HCT116 (cell line): ENCODE results near the gene LDLRAD4. TPM values are rescaled to one million over a fixed set of nuclear protein-coding genes. Genes with fewer than 3 reads are reported as not detected.

ENCODE experiments used
- ATAC-seq: fragments of 200-7000 bp; cut with Tn5 transposase; 2 replicates; pipeline ENCODE4 v1.9.1; 2020; ENCODE audit warnings: mild to moderate bottlenecking, moderate library complexity
- BruUV-seq: library from RNA; stranded (reverse); fragments of 400-500 nt; replicated peaks from 2 replicates; lab custom pipeline; 2021; lab: Mats Ljungman, UMichigan
- CTCF ChIA-PET: fragments of 300-600 bp; sonication (Branson Sonifier 250); formaldehyde crosslinking; loops from one replicate; lab custom pipeline; 2021; ENCODE audit warnings: antibody characterized with exemption; lab: Charles Lee
- POLR2A ChIA-PET: fragments of 300-600, 350-600 bp; sonication (Branson Sonifier 250); formaldehyde crosslinking; loops from one replicate; lab custom pipeline; 2021; ENCODE audit warnings: antibody characterized with exemption; lab: Charles Lee
- RAD21 ChIA-PET, 2 experiments: fragments of 300-600 bp; sonication (Branson Sonifier 250); formaldehyde crosslinking; loops; one replicate each; lab custom pipeline; 2023; ENCODE audit warnings: low total read pairs in 2 of 2; ENCODE audit not compliant: uncharacterized antibody in 2 of 2, unreplicated experiment in 2 of 2, low non-redundant PET in 1 of 2; lab: Charles Lee
- DNase-seq: peaks from one replicate; pipeline ENCODE4 v3.0.0-alpha.2; 2010; ENCODE audit warnings: low read depth, low spot score
- H2AFZ ChIP-seq: fragments of 200-600 bp; shearing (Covaris generic), sonication (generic); 2 replicates; pipeline ENCODE4 v1.6.1; 2017; ENCODE audit warnings: low read depth, mixed run types, mixed read lengths, antibody characterized with exemption, low read length; ENCODE audit not compliant: poor library complexity, severe bottlenecking
- H3K27ac ChIP-seq: 2 replicates; pipeline ENCODE4 v1.5.1; 2012; ENCODE audit warnings: low read depth, low read length
- H3K27me3 ChIP-seq: fragments of 200-600 bp; sonication (generic); 2 replicates; pipeline ENCODE4 v1.6.1; 2016; ENCODE audit warnings: mixed run types, low read length, mixed read lengths; ENCODE audit not compliant: insufficient read depth
- H3K36me3 ChIP-seq, 2 experiments: fragments of 200-500 bp in 1 of 2; fragments of 200-600 bp in 1 of 2; sonication (Bioruptor generic) in 1 of 2; sonication (generic) in 1 of 2; 2 replicates each; pipeline versions ENCODE4 v1.5.1 to v1.6.1; 2014 to 2016; ENCODE audit warnings: low read length in 2 of 2, inconsistent platforms in 1 of 2, mixed read lengths in 1 of 2, mixed run types in 1 of 2; ENCODE audit not compliant: insufficient read depth in 2 of 2, control insufficient read depth in 1 of 2
- H3K4me1 ChIP-seq, 2 experiments: fragments of 200-600 bp in 1 of 2; sonication (generic) in 1 of 2; 2 replicates each; pipeline versions ENCODE4 v1.5.1 to v1.6.1; 2012 to 2017; ENCODE audit warnings: low read length in 2 of 2, inconsistent platforms in 1 of 2, mild to moderate bottlenecking in 1 of 2, mixed read lengths in 1 of 2, mixed run types in 1 of 2, moderate library complexity in 1 of 2; ENCODE audit not compliant: insufficient read depth in 2 of 2, control insufficient read depth in 1 of 2
- H3K4me2 ChIP-seq: fragments of 200-600 bp; sonication (generic); 2 replicates; pipeline ENCODE4 v1.6.1; 2017; ENCODE audit warnings: mixed run types, low read length, mixed read lengths
- H3K4me3 ChIP-seq, 2 experiments: fragments of 200-600 bp in 1 of 2; sonication (generic) in 1 of 2; replicated peaks in 1 of 2; 2 replicates each; pipeline ENCODE4 v1.5.1; 2011 to 2016; ENCODE audit warnings: low read length in 2 of 2, control low read depth in 1 of 2, low read depth in 1 of 2, mild to moderate bottlenecking in 1 of 2, mixed read lengths in 1 of 2, mixed run types in 1 of 2
- H3K79me2 ChIP-seq: fragments of 200-600 bp; sonication (generic); 2 replicates; pipeline ENCODE4 v1.6.1; 2017; ENCODE audit warnings: mild to moderate bottlenecking, mixed run types, low read length, moderate library complexity, mixed read lengths; ENCODE audit not compliant: insufficient read depth
- H3K9ac ChIP-seq: fragments of 200-600 bp; sonication (generic); 2 replicates; pipeline ENCODE4 v1.6.1; 2016; ENCODE audit warnings: low read length, mixed read lengths
- H3K9me2 ChIP-seq: fragments of 200-600 bp; sonication (generic), shearing (Covaris generic); 2 replicates; pipeline ENCODE4 v1.6.1; 2017; ENCODE audit warnings: mixed run types, mild to moderate bottlenecking, moderate library complexity; ENCODE audit not compliant: insufficient read depth
- H3K9me3 ChIP-seq, 2 experiments: fragments of 200-500 bp in 1 of 2; fragments of 200-600 bp in 1 of 2; sonication (Bioruptor generic) in 1 of 2; sonication (generic) in 1 of 2; 2 replicates each; pipeline ENCODE4 v1.6.1; 2014 to 2017; ENCODE audit warnings: low read length in 2 of 2, mixed read lengths in 2 of 2, inconsistent platforms in 1 of 2, low read depth in 1 of 2, mild to moderate bottlenecking in 1 of 2, mixed run types in 1 of 2, moderate library complexity in 1 of 2; ENCODE audit not compliant: control insufficient read depth in 1 of 2, insufficient read depth in 1 of 2
- H4K20me1 ChIP-seq: fragments of 200-600 bp; sonication (generic), shearing (Covaris generic); 2 replicates; pipeline ENCODE4 v1.6.1; 2017; ENCODE audit warnings: mixed run types, mild to moderate bottlenecking, moderate library complexity; ENCODE audit not compliant: insufficient read depth
- ATF3 ChIP-seq: IDR thresholded peaks from 2 replicates; pipeline ENCODE4 v1.6.1; 2012
- EGR1 ChIP-seq: IDR thresholded peaks from 2 replicates; pipeline ENCODE4 v1.6.1; 2012; ENCODE audit warnings: low read depth
- ELF1 ChIP-seq: IDR thresholded peaks from 2 replicates; pipeline ENCODE4 v1.6.1; 2012; ENCODE audit warnings: low read depth, borderline replicate concordance
- FOSL1 ChIP-seq: IDR thresholded peaks from 2 replicates; pipeline ENCODE4 v1.6.1; 2012; ENCODE audit warnings: low read depth
- JUND ChIP-seq: IDR thresholded peaks from 2 replicates; pipeline ENCODE4 v1.6.1; 2012
- POLR2A ChIP-seq: IDR thresholded peaks from 2 replicates; pipeline ENCODE4 v1.7.0; 2011; ENCODE audit warnings: borderline replicate concordance; ENCODE audit not compliant: insufficient read depth, insufficient read length; ENCODE audit errors: extremely low read depth
- RAD21 ChIP-seq: IDR thresholded peaks from 2 replicates; pipeline ENCODE4 v1.6.1; 2012; ENCODE audit warnings: low read depth, mild to moderate bottlenecking
- SIN3A ChIP-seq: IDR thresholded peaks from 2 replicates; pipeline ENCODE4 v1.6.1; 2012; ENCODE audit warnings: low read depth
- SP1 ChIP-seq: IDR thresholded peaks from 2 replicates; pipeline ENCODE4 v1.6.1; 2012; ENCODE audit warnings: low read depth
- YY1 ChIP-seq: IDR thresholded peaks from 2 replicates; pipeline ENCODE4 v1.6.1; 2011; ENCODE audit warnings: low read length, low read depth, moderate library complexity, mild to moderate bottlenecking; ENCODE audit not compliant: insufficient replicate concordance; ENCODE audit errors: extremely low read depth
- ZNF274 ChIP-seq: fragments of 200-500 bp; sonication (Bioruptor generic); IDR thresholded peaks from 2 replicates; pipeline ENCODE4 v1.6.1; 2014; ENCODE audit warnings: mild to moderate bottlenecking, low read depth, low read length, inconsistent platforms
- intact Hi-C: fragments of 100-400 bp; cut with micrococcal nuclease; formaldehyde crosslinking; loops from 2 replicates; pipeline ENCODE4 v1.10.0; 2022
- total RNA-seq: library from RNA; stranded (reverse); gene quantifications from one replicate; pipeline ENCODE4 v1.2.1, GENCODE V29; 2021; ENCODE audit not compliant: unreplicated experiment

LDLRAD4 gene
- total RNA-seq, 1 experiment from 2014 or later, result 1.2 TPM

DNA sequence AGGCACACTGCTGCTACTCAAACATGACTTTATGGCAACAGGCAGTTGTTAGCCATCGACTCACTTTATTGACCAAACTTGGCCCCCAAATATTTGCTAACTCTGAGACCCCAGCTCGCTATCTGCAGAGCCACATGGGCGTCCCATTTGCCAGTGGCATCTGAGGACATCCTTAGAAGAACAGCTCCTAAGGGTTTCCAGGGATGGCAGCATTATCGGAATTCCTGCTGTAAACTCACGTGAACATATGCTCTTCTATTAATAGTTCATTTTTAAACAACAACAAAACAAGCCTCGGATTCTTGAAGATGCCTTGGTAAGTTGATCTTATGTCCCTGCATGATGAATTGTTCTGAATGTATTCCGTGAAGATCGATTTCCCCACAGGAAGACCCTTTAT, 181.0 kb downstream of the LDLRAD4 start:
- H3K27me3 ChIP-seq, result no peaks in the 10 kb centered on the region
- no peaks in the 10 kb centered on the region for H3K79me2 ChIP-seq
- no peak for DNase-seq
- TF ChIP-seq ELF1 (no peak), FOSL1 (no peak), ATF3 (no peak), ZNF274 (no peak), SP1 (no peak), RAD21 (no peak), YY1 (no peak), JUND (no peak), EGR1 (no peak), SIN3A (no peak), POLR2A (no peak)
- H2AFZ ChIP-seq, result no peak overlapping the region
- RAD21 ChIA-PET, result no interaction called here
- H3K36me3 ChIP-seq, result no peaks in the 10 kb centered on the region
- intact Hi-C loops, result no loop called here
- POLR2A ChIA-PET, result no interaction called here
- H3K9me2 ChIP-seq, result no peaks in the 10 kb centered on the region
- no peaks in the 10 kb centered on the region for H4K20me1 ChIP-seq
- H3K9ac ChIP-seq, result no peak overlapping the region
- no peaks in the 10 kb centered on the region for H3K9me3 ChIP-seq
- no TSS peak for BruUV-seq
- ATAC-seq, result no peak
- H3K4me3 ChIP-seq, result no peak overlapping the region
- no peaks in the 10 kb centered on the region for H3K4me1 ChIP-seq
- CTCF ChIA-PET, result no interaction called here
- no peak overlapping the region for H3K4me2 ChIP-seq
- no peak overlapping the region for H3K27ac ChIP-seq

DNA sequence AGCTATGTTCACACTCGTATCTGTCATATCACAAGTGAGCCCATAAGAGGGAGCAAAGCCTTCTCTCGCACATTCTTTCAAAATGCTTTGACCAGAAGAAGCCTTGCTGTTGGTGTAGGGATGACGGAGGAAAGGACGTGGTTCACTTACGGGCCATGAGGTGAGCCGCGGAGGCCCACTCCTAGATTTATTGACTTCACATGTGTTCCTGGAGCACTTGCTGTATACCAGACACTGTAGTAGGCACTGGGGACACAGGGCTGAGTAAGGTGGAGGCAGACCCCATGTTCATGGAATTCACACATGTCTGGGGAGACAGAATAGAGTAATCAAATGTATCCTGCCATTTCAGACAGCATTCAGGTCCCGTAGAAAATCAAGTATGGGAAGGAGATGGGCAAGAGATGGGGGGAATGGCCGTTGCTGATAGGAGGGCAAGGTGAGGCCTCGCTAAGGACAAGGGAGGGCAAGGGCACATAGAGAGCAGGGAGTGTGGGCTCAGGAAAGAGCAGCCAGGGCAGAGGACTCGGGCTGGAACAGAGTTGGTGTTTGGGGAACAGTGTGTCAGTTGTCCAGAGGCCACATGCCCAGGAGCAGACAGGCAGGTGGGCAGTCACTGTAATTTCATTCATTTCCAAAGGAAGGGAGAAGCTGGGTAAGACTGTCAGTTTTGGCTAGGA, 182.2 kb downstream of the LDLRAD4 start:
- Histone ChIP-seq H3K4me2 (no peak overlapping the region), H3K27ac (no peak overlapping the region), H3K9me2 (no peaks in the 10 kb centered on the region), H3K4me3 (no peak overlapping the region), H3K36me3 (no peaks in the 10 kb centered on the region), H4K20me1 (no peaks in the 10 kb centered on the region), H3K4me1 (no peaks in the 10 kb centered on the region), H3K9ac (no peak overlapping the region), H3K79me2 (no peaks in the 10 kb centered on the region), H3K27me3 (no peaks in the 10 kb centered on the region), H2AFZ (no peak overlapping the region), H3K9me3 (no peaks in the 10 kb centered on the region)
- RAD21 ChIA-PET, result no interaction called here
- no peak for TF ChIP-seq ATF3
- no TSS peak for BruUV-seq
- DNase-seq (no peak), ATAC-seq (no peak)
- POLR2A ChIA-PET, result no interaction called here
- intact Hi-C loops, result no loop called here
- CTCF ChIA-PET, result no interaction called here
